HCT116 (cell line): Measurements from ENCODE around the gene SHOC2.

Source experiments
- POLR2A ChIP-seq: IDR thresholded peaks from 2 replicates; pipeline ENCODE4 v1.7.0; 2011; ENCODE audit warnings: borderline replicate concordance; ENCODE audit not compliant: insufficient read depth, insufficient read length; ENCODE audit errors: extremely low read depth
- POLR2AphosphoS5 ChIP-seq: IDR thresholded peaks from 2 replicates; pipeline ENCODE4 v1.6.1; 2011; ENCODE audit warnings: mild to moderate bottlenecking, low read depth, low read length, moderate library complexity
- REST ChIP-seq: IDR thresholded peaks from 2 replicates; pipeline ENCODE4 v1.6.1; 2012; ENCODE audit warnings: low read depth
- TF ChIP-seq, protein P1 (sequence below): IDR thresholded peaks from 2 replicates; pipeline ENCODE4 v1.6.1; 2012

GRCh38 chr10:110892602-110893288, 26.7 kb upstream of the SHOC2 start:
- no peak for TF ChIP-seq REST
- TF ChIP-seq, protein P1, sequence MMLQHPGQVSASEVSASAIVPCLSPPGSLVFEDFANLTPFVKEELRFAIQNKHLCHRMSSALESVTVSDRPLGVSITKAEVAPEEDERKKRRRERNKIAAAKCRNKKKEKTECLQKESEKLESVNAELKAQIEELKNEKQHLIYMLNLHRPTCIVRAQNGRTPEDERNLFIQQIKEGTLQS = no peak
- no peak for TF ChIP-seq POLR2AphosphoS5
- TF ChIP-seq POLR2A = no peak
